ENCODE data around the gene ZNF530. TPM values are rescaled to one million over a fixed set of nuclear protein-coding genes. Genes with fewer than 3 reads are reported as not detected.

The ZNF530 gene
- total and polyA plus RNA-seq, 9 of the 15 experiments (the other 6 are each of a cell fraction or from before 2014, with no cell fraction given) = 0.28 to 5.9 (median 4.0) TPM

DNA sequence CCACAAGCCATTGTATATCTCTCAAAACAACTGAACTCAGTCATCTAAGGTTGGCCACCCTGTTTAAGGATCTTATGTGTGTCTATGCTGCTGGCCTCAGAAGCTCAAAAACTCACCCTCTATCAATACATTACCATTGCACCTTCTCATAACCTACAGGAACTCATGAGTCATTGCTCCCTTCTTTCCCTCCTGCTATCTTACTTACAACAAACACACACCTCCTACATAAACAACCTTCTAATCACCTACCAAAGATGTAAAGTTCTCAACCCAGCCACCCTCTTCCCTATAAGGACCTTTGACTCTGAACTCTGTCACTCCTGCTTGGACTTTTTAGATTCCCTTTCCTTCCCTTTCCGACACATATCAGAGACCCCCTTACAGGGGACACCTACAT, 55.8 kb downstream of the ZNF530 start (continued):
- TF ChIP-seq ZNF668 (CRISPR knock-in tag; IDR thresholded peaks at IDR 0.05) (no peak), ARID1B (IDR thresholded peaks at IDR 0.05) (peak; percentile 80), SRSF3 (IDR thresholded peaks at IDR 0.05; ENCODE audit: insufficient read depth, low read length) (no peak), DPF2 (IDR thresholded peaks at IDR 0.05) (peak; percentile 44; the same call in 1 of the 2 replicates)
- TF ChIP-seq, protein P1, sequence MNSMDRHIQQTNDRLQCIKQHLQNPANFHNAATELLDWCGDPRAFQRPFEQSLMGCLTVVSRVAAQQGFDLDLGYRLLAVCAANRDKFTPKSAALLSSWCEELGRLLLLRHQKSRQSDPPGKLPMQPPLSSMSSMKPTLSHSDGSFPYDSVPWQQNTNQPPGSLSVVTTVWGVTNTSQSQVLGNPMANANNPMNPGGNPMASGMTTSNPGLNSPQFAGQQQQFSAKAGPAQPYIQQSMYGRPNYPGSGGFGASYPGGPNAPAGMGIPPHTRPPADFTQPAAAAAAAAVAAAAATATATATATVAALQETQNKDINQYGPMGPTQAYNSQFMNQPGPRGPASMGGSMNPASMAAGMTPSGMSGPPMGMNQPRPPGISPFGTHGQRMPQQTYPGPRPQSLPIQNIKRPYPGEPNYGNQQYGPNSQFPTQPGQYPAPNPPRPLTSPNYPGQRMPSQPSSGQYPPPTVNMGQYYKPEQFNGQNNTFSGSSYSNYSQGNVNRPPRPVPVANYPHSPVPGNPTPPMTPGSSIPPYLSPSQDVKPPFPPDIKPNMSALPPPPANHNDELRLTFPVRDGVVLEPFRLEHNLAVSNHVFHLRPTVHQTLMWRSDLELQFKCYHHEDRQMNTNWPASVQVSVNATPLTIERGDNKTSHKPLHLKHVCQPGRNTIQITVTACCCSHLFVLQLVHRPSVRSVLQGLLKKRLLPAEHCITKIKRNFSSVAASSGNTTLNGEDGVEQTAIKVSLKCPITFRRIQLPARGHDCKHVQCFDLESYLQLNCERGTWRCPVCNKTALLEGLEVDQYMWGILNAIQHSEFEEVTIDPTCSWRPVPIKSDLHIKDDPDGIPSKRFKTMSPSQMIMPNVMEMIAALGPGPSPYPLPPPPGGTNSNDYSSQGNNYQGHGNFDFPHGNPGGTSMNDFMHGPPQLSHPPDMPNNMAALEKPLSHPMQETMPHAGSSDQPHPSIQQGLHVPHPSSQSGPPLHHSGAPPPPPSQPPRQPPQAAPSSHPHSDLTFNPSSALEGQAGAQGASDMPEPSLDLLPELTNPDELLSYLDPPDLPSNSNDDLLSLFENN (IDR thresholded peaks at IDR 0.05; ENCODE audit: low read depth in 2 of 2, low read length in 2 of 2) = no peak
- TF ChIP-seq, protein P2, sequence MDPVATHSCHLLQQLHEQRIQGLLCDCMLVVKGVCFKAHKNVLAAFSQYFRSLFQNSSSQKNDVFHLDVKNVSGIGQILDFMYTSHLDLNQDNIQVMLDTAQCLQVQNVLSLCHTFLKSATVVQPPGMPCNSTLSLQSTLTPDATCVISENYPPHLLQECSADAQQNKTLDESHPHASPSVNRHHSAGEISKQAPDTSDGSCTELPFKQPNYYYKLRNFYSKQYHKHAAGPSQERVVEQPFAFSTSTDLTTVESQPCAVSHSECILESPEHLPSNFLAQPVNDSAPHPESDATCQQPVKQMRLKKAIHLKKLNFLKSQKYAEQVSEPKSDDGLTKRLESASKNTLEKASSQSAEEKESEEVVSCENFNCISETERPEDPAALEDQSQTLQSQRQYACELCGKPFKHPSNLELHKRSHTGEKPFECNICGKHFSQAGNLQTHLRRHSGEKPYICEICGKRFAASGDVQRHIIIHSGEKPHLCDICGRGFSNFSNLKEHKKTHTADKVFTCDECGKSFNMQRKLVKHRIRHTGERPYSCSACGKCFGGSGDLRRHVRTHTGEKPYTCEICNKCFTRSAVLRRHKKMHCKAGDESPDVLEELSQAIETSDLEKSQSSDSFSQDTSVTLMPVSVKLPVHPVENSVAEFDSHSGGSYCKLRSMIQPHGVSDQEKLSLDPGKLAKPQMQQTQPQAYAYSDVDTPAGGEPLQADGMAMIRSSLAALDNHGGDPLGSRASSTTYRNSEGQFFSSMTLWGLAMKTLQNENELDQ (CRISPR knock-in tag; IDR thresholded peaks at IDR 0.05; ENCODE audit: borderline replicate concordance) = no peak

All from K562 (cell line).